Skeletal muscle cell (primary cell): ENCODE results near the gene ITPR2.
"Not testable (repeated sequence)": the region's sequence is repeated elsewhere in the genome, so short reads cannot be mapped to it uniquely, and the experiment has no call there.

ENCODE experiments used
- DNase-seq: peaks from one replicate; pipeline ENCODE4 v3.0.0-alpha.2; 2010; ENCODE audit warnings: low read depth
- H3K4me3 ChIP-seq: 2 replicates; pipeline ENCODE4 v1.5.1; 2011; ENCODE audit warnings: low read depth, mild to moderate bottlenecking, control low read depth, low read length, moderate library complexity

ITPR2 gene

DNA sequence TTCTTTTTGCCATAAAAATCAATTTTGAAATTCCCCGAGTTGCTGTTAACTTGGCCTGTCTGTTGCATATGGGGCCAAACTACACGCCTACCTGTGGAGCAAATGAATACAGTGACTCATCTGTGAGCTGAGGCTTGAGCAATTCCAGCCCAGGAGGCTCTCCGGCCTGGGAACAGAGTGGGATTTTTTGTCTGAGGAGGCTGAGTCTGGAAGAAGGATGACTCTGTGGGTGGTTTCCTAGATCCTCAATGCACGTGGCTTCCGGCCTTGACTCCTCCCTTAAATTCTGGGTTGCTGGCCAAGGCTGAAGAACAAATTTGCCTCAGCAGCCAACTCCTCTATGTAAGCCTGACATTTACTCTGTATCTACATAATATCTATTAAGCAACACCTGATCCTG is 513.5 kb downstream of the ITPR2 start:
- DNase-seq = peak; percentile 96
- no peak overlapping the region for H3K4me3 ChIP-seq

DNA sequence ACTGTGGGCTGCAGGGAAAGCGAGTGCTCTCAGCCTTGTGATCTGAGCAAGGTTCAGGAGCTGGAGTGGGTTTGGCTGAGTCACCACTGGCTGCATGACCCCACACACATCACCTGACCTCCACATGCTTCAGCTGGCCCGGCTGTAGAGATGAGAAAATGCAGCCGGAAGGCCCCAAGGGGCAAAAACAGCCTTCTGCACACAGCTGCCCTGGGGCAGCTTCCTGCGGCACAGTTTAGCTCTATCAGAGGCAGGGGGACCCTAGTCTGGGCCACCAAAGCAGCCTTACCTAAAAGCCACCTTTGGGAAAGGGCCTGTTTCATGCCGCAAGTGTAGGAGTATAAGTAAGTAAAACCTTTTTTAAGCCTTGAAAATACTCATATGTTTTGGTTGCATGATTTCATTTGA is 514.3 kb downstream of the ITPR2 start:
- no peak overlapping the region for H3K4me3 ChIP-seq

DNA sequence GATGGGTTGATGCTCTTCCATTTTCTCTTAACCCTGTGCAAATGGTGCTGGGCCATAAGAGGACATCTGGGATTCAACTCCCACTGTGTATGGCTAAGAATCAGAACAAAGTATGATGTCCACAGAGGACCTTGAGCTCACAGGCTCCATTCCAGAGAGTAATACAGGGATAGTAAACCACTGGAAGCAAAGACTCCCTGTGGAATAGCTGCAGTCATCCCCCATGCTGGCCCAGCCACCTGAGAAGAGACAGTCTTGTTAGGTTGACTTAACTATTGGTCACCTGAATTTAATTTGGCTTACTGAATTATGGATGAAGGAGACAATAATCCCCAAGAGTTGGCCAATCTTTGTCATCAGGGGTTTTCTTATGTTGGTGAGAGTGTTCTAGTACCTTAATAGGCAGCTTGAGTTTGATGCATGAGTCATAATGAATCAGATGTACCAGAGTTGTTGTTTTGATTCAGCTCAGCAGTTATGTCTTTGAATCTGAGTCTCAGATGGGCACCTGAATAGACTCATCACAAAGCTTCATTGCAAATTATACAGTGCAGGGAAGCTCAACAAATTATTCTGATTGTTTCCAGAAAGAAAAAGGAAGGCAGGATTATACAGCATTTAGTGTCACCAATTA is 514.9 kb downstream of the ITPR2 start:
- peak; percentile 78 for DNase-seq
- no peak overlapping the region for H3K4me3 ChIP-seq

More for the DNA sequence above, 514.3 kb downstream of the ITPR2 start:
- DNase-seq = peak; percentile 78

DNA sequence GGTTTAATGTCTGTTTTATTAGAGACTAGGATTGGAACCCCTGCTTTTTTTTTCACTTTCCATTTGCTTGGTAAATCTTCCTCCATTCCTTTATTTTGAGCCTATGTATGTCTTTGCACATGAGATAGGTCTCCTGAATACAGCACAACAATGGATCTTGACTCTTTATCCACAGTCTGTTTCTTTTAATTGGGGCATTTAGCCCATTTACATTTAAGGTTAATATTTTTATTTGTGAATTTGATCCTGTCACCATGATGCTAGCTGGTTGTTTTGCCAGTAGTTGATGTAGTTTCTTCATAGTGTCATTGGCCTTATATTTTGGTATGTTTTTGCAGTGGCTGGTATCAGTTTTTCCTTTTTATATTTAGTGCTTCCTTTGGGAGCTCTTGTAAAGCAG is 518.9 kb downstream of the ITPR2 start:
- not testable (repeated sequence) for DNase-seq, H3K4me3 ChIP-seq

GRCh38 chr12:26310489-26310888 is 522.5 kb downstream of the ITPR2 start:
- H3K4me3 ChIP-seq, DNase-seq: not testable (repeated sequence)

DNA sequence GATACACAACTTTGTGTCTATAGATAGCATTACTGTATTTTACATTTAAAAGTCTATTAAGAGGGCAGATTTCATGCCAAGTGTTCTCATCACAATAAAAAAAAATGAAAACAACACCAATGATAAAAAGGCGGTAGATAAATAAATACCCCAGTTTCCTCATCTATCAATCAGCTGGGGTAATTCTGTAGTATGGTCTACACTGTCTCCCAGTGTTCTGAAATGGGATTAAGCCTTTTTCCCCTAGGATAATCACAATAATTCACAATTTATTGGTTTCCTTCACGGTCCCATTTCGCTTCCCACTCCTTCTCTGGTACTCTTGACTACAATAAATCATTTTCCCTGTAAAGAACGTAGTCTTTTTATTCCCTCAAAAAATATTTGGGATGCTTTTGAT is 523.4 kb downstream of the ITPR2 start:
- no peak overlapping the region for H3K4me3 ChIP-seq
- DNase-seq = no peak

- no peak for DNase-seq
- H3K4me3 ChIP-seq = no peak overlapping the region
Measured at GRCh38 chr12:26304273-26304672, 528.7 kb downstream of the ITPR2 start.

DNA sequence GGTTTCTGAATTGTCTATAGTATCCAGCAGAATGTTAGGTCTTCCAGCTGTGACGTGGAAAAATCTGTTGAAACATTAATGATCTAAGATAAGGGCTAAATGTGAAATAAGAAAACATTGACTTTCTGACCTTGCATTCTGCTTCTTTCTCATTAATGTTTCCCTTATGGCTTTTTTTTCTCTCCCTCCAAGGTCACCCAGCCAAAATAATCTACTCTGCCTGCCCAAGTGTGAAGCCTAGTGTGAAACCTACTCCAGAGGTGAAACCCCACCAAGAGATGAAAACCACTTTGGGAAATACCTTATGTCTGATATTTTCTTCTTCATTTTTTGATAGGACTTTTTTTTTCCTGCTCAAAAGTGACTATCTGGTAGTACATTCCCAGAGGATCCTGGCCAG is 529.6 kb downstream of the ITPR2 start:
- no peak overlapping the region for H3K4me3 ChIP-seq
- no peak for DNase-seq

DNA sequence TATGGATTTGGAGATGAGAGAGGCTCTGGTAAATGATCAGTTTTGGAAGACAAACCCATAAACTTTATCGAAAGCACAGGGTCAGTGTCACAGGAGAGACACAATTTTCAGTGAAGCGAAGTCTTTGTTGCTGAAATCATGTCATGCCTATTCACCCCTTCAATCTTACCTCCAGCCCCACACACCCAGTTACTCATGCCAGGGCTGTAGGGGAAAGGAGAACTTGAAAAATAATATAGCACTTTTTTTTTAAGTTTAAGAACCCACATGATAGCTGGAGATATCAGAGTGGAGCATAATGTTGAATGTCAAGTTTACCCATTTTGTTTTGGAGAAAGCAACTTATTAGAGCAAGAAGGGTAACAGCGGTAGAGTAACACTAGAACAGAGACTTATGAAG is 530.2 kb downstream of the ITPR2 start:
- no peak overlapping the region for H3K4me3 ChIP-seq
- DNase-seq = no peak

- no peak overlapping the region for H3K4me3 ChIP-seq
- DNase-seq = no peak
Measured at GRCh38 chr12:26299751-26300150, 533.2 kb downstream of the ITPR2 start.

GRCh38 chr12:26298785-26299621 is 534.0 kb downstream of the ITPR2 start:
- H3K4me3 ChIP-seq = peak overlapping the region; percentile 20

GRCh38 chr12:26297396-26298070 is 535.5 kb downstream of the ITPR2 start:
- H3K4me3 ChIP-seq = no peak overlapping the region
- DNase-seq = no peak

More at GRCh38 chr12:26298785-26299621, 534.0 kb downstream of the ITPR2 start:
- DNase-seq = no peak

- no peak for DNase-seq
- no peak overlapping the region for H3K4me3 ChIP-seq
Measured at GRCh38 chr12:26295001-26295400, 538.0 kb downstream of the ITPR2 start.

DNA sequence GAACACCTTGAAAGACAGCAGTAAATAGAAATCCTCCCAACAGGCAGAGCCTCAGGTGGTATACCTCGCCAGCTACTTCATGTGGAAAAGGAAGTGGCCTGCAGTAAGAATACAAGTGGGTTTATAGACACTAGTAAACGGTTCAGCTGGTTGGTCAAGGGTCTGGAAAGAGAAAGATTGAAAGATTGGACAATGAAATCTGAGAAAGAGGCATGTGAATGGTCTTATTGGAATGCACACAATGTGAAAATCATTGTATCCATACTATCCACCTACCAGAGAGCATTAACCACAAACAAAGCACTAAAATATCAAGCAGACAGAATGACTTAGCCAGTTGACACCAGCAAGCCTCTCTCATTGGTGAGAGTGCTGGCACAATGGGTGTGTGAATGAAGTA is 539.4 kb downstream of the ITPR2 start:
- DNase-seq = no peak
- H3K4me3 ChIP-seq = no peak overlapping the region

DNA sequence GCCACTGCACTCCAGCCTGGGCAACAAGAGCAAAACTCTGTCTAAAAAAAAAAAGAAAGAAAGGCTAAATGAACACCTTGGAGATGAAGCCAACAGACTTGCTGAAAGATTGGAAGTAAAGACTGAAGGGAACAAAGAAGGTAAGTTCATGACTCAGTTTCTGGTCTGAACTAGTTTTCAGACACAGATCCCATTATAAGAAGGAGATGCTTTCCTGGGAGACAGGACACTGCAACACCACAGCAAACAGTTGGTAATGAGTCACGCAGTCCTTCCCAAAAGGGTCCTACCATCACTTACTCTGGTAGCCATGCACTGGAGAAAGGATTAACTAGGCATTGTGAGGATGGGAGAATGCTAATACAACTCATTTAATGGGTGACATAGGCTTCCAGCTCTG is 540.4 kb downstream of the ITPR2 start:
- DNase-seq = no peak
- no peak overlapping the region for H3K4me3 ChIP-seq

GRCh38 chr12:26290565-26290964 is 542.4 kb downstream of the ITPR2 start:
- DNase-seq = no peak

GRCh38 chr12:26287671-26288381 is 545.2 kb downstream of the ITPR2 start:
- no peak for DNase-seq
- H3K4me3 ChIP-seq = no peak overlapping the region

More at GRCh38 chr12:26290565-26290964, 542.4 kb downstream of the ITPR2 start:
- H3K4me3 ChIP-seq = no peak overlapping the region
